CD1c-positive myeloid dendritic cell (primary cell): ENCODE data around the gene SLC2A10.

Experiments used
- DNase-seq: peaks from one replicate; pipeline ENCODE4 v3.0.0-alpha.2; 2016; ENCODE audit errors: extremely low spot score

The SLC2A10 gene

GRCh38 chr20:46702447-46703203 is 6.8 kb upstream of the SLC2A10 start:
- no peak for DNase-seq

GRCh38 chr20:46703435-46703834 is 6.0 kb upstream of the SLC2A10 start:
- no peak for DNase-seq

DNA sequence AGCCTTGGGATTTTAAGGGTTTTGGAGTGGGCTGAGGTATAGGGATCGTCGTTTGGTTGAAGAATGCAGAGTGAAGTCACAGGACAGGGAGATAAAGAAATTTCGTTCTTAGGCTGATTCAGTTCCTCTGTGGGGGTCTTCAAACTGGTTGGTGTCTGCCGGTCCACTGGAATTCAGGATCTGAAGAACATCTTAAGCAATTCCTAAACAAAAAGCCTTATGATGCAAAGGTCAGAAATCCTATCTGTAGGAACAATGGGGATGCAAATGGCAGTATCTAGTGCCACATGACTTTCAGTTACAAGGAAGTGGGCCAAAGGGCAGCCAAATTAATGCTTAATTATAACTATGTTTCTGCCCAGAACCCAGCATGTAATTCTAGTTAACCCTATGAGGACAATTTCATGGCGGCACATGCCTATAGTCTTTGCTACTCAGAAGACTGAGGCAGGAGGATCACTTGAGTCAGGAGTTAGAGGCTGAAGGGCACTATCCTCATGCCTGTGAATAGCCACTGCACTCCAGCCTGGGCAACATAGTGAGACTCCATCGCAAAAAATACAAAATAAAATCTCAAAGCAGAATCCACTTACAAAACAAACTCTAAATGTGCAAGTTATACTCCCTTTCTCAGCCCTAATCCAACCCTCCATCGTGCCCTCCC is 4.6 kb upstream of the SLC2A10 start:
- no peak for DNase-seq

- DNase-seq, result no peak
Observed at GRCh38 chr20:46705378-46705729, 4.1 kb upstream of the SLC2A10 start.

GRCh38 chr20:46706242-46706641 is 3.2 kb upstream of the SLC2A10 start:
- no peak for DNase-seq

GRCh38 chr20:46708172-46708860 is 1.1 kb upstream of the SLC2A10 start:
- no peak for DNase-seq

GRCh38 chr20:46709055-46709458 is 392 bp upstream of the SLC2A10 start:
- no peak for DNase-seq

- no peak for DNase-seq
Observed at GRCh38 chr20:46710153-46710913, 884 bp downstream of the SLC2A10 start.

GRCh38 chr20:46712056-46712636 is 2.7 kb downstream of the SLC2A10 start:
- no peak for DNase-seq

- no peak for DNase-seq
Observed at GRCh38 chr20:46713957-46714834, 4.7 kb downstream of the SLC2A10 start.

GRCh38 chr20:46715292-46715756 is 5.9 kb downstream of the SLC2A10 start:
- DNase-seq, result no peak

GRCh38 chr20:46717818-46718541 is 8.5 kb downstream of the SLC2A10 start:
- DNase-seq, result no peak

DNA sequence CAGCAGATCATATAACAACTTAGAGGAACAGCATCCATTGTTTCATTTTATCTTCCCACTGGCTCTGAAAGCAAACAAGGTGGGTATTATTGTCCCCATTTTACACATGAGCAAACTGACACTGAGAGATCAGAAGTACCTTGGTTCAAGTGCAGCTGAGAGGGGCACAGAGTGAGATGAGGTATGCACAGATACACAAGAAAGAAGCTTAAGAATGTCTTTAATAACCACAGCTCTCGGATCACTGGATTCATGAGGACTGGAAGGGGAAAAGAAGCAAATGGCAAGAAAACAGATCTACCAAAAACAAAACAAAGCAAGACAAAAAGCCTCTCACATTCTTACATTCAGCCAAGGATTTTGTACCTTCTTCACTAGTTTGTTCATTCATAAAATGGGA is 10.6 kb downstream of the SLC2A10 start:
- DNase-seq, result no peak

- DNase-seq, result no peak
Observed at GRCh38 chr20:46720776-46721425, 11.5 kb downstream of the SLC2A10 start.

DNA sequence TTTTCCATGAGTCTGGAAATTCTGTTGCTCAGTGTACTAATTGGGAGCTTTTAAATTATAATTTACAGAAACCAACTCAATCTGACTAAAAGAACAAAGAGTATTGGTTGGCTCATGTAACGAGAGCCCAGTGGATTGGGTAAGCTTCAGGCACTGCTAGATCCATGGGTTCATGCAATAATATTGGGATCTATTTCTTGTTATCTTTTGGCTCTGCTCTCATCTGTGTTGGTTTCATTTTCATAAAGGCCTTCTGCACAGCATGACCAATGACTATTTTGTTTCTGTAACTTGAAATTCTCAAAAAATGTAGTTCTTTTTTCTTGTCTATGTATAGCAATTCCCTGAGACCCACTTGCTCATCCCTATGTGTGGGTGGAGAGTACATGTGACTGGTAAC is 12.0 kb downstream of the SLC2A10 start:
- DNase-seq, result no peak

DNA sequence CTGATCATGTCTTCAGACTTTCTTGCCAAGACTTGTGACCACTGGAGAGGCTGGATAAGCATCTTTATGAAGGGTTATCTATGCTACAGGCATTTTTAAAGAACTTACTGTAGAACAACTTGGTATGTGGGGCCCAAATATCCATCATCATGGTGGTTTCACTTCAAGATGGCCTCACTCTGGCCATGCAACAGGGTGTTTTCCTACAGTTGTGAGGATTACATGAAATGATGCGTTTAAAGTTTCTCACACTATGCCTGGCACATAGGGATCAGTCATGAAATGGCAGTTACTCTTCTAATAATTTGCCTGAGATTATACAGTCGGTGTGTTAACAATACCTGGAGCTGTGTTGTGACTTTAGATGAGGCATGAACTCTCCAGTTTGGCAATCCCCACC is 13.0 kb downstream of the SLC2A10 start:
- no peak for DNase-seq

GRCh38 chr20:46723039-46723438 is 13.6 kb downstream of the SLC2A10 start:
- DNase-seq, result no peak

DNA sequence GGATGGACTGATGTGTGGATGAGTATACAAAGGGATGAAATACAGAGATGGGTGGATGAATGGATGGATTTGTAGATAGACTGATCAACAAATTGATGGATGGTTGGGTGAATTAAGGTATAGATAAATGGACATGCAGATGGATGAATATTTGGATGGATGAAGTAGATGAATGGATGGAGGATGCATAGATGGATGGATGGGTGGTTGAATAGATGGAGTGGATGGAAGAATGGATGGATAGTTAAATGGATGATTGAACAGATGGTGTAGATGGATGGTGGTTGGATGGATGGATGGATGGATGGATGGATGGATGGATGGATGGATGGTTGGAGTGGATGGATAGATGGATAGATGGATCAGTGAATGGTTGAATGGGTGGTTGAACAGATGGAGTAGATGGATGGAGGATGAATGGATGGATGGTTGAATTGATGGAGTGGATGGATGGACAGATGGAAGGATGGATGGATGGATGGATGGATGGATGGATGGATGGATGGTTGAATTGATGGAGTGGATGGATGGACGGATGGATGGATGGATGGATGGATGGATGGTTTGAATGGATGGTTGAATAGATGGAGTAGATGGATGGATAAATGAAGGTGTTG is 15.0 kb downstream of the SLC2A10 start:
- no peak for DNase-seq
